Stimulated activated CD4-positive, alpha-beta T cell treated with anti-CD3 and anti-CD28 coated beads, Interleukin-1b, Interleukin-23, amount 100 ng/mL, for 48 hours (primary cell): ENCODE measurements around the gene RAET1E.
A peak's percentile ranks its signal among the peaks of the same experiment; 100 is the strongest.
"Not testable (repeated sequence)": the region's sequence is repeated elsewhere in the genome, so short reads cannot be mapped to it uniquely, and the experiment has no call there.

Experiments used
- DNase-seq: peaks from one replicate; pipeline ENCODE4 v3.0.0-alpha.2; 2020

RAET1E gene

GRCh38 chr6:149897855-149898744 is at the start of gene RAET1E:
RAET1E (minus strand) TSS chr6:149898113; CDS start chr6:149890901, 7,212 bp downstream.
- no peak for DNase-seq

DNA sequence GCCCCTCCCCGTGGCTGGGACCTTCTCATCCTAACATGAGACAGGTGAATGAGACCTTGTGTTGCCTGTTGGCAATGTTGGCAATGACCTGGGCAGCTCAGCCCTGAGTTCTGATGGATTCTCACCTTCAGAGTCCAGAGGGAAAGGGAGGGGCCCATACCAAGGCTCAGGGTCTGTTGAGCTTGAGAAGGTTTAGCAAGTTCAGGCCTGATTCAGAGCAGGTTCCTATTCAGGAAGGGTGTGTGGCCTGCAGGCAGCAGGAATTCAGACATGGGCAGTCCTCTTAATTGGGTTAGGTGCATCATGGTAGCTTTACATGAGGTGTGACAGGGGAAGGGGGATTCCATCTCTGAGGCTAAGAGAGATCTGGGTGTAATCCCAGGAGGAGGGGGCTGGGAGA is 49.6 kb upstream of the RAET1E start:
- not testable (repeated sequence) for DNase-seq

GRCh38 chr6:149946631-149947030 is 48.7 kb upstream of the RAET1E start:
- DNase-seq: not testable (repeated sequence)

DNA sequence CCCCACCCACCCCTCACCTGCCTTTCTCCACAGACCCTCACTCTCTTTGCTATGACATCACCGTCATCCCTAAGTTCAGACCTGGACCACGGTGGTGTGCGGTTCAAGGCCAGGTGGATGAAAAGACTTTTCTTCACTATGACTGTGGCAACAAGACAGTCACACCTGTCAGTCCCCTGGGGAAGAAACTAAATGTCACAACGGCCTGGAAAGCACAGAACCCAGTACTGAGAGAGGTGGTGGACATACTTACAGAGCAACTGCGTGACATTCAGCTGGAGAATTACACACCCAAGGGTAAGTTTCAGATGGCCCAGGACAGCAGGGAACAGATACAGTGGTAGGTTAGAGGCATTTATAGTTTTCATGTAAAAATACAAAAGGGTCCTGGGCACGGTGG is 47.4 kb upstream of the RAET1E start:
- DNase-seq: not testable (repeated sequence)

DNA sequence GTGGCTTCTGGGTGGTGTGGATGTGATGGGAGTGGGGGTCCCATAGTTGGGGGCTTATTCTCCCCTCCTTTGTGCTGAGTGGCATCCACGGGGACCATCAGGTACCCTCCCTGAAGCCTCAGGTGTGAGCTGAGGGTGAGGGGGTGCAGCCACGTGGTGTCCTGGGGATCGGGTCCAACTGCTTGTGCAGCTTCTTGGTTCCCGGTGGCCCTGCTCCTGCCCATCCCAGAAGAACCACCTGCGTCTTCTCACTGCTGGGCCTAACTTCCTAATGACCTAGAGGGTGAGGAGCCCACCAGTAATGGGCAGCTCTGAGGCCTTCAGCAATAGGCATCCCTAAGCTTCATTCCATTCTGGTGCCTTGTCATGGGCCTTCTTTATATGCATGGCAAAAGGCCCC is 45.4 kb upstream of the RAET1E start:
- not testable (repeated sequence) for DNase-seq

DNA sequence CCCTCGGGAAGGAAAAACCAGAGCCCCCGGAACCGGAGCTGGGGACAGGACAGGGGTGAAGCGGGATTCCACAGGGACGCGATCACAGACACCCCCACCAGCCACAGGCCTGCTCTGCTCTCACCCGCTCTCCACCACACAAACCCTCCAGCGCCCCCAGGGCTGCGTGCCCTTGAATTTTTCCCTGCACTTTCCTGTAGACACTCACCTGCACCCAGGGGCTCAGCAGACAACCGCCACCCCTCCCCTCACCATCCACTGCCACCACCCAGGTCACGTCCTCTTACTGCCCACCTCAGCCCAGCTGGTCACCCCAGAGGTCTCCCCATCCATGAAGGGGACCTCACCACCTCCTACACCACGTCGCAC is 44.5 kb upstream of the RAET1E start:
- DNase-seq: no peak

GRCh38 chr6:149941583-149942460 is 43.9 kb upstream of the RAET1E start, which contains the start of gene ULBP2:
ULBP2 (plus strand) TSS chr6:149942014; CDS start chr6:149942073, 59 bp downstream.
- peak; percentile 88 for DNase-seq

DNA sequence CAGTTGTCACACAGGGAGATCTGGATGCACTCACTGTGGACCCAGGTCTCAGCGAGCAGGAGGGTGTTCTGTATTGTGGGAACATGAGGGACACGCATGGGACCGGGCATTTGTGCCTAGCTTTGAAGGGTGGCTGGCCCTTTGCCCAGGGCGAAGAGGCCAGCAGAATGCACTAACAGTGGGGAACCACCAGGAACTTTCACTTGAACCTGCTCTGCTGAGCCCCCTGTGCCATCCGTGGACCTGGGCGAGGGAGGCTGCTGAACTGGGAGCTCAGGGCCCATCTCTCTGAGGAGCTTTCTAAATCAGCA is 42.7 kb upstream of the RAET1E start:
- no peak for DNase-seq

DNA sequence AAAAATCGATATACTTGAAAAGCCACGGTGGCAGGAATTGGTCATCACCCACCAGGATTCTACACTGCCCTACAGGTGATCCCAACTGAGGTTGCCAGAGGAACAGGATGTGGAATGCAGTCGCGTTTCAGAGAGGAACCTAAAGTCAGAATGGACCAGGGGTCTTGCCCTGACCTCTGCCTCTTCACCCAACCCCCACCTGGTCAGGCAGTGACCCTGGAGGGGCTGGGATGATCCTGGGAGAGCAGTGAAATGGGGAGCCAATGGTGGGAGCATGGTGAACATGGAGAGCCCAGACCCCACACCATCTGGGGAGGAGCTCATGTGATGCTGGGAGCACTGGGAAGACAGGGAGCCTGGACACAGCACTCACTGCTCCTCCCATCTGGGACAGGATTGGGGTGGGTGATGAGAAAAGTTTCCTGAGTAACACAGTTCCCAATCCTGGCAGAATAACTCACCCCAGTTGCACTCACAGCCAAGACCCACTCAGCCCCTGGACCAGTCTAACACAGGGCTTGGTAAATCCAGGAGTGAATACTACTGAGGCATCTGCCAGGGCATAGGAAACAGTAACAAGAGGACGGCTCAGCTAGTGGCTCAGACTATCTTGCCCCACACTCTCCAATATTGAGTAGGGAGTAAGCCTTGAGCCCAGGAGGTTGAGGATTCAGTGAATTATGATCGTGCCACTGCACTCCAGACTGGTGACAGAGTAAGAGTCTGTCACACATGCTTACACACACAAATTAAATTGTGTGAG is 42.2 kb upstream of the RAET1E start:
- DNase-seq: no peak

- DNase-seq: no peak
Observed at GRCh38 chr6:149939356-149939648, 41.4 kb upstream of the RAET1E start.

- DNase-seq: peak; percentile 23
Observed at GRCh38 chr6:149938571-149939355, 40.9 kb upstream of the RAET1E start.

DNA sequence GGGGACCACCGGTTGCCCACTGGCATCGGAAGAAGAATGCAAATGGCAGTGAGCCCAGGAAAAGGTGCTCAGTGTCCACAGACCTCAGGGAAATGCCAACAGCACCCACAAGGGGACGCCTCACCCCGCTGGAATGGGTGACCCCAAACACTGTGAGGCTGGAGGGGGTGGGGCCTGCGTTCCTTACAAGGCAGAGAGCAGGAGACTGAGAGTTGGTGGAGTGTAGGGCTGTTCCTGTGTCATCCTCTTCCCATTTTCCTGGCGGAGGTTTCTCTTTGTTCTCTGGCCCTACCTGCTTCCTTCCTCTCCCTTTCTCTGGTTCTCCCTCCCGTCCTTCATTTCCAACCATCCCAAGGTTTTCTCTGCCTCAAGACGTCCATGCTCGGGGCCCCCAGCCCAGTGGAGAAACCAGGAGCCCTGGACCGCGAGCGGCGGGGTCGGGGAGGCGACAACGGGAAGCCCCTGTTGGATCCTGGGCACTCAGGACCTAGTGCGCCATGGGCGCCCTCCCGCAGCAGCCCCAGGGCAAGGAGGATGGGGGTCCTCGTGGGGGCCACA is 40.2 kb upstream of the RAET1E start:
- DNase-seq: not testable (repeated sequence)

DNA sequence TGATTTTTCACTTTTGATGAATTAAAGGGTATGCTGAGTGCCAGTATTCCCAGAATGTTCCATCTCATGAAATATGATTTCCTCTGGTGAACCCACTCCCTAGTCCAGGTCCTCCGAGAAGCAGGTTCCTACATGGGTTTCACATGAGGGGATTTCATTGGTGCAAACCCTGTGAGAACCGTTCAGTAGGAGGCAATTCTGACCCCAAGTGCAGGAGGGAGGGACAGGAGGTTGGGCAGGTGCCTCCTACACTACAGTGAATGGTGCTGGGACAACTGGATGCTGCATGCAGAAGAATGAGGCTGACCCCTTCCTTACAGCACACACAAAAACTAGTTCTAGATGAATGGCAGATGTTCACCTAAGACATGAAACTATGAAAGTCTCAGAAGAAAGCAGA is 38.8 kb upstream of the RAET1E start:
- no peak for DNase-seq

DNA sequence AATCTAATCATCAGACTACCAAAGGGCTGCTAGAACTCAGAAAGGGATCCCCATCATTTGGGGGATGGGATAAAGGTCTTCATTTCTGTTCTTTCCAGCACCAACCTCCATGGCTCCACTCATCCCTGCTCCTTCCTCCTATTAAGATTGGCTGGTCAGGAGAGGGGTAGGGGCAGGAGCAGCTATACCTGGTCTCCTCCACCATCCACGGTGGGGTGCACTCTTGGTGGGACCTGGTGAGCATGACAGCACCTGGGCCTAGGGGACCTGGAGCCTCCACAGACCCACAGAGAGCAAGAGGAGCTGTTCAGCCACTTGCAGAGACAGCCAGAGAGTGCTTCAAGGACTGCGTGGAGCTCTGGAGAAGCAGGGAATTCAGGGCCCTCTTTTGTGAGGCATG is 37.8 kb upstream of the RAET1E start:
- DNase-seq: no peak

- DNase-seq: no peak
Observed at GRCh38 chr6:149935246-149935645, 37.3 kb upstream of the RAET1E start.

- peak; percentile 64 for DNase-seq
Observed at GRCh38 chr6:149934249-149935156, 36.6 kb upstream of the RAET1E start.

DNA sequence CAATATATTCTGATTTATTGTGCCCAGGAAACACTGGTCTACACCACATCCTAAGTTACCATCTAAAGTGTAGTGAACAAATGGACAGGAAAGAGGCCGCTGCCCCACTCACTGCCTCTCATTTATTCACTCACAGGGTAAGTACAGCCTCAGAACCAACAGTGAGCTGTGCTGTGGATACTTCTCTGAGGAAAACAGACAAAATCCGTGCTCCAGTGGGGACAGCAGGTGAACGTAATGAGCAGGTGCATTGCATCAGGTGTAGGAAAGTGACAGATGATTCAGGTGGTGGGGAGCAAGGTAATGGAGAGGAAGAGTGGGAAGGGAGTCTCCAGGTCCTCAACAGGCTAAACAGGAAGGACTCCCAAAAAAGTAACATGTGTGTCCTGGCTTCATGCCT is 35.5 kb upstream of the RAET1E start:
- no peak for DNase-seq

DNA sequence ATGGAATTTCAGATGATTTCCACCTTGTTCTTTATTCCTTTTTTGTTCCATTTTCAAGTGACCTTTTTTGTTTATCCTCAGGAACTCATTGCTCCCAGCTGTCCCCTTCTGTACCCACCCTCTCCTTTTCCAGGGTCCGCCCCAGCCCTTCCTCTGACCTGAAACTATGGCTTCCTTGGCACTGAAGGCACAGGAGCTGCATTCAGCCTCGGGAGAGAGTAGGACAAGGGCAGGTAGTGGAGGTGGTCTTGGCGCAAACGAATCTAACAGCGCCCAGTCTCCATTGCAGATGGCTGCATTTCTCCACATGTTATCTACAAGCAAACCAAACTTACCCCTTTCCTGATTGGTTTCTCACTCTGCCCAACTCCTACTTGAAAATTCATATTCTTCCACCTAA is 35.1 kb upstream of the RAET1E start:
- DNase-seq: no peak

DNA sequence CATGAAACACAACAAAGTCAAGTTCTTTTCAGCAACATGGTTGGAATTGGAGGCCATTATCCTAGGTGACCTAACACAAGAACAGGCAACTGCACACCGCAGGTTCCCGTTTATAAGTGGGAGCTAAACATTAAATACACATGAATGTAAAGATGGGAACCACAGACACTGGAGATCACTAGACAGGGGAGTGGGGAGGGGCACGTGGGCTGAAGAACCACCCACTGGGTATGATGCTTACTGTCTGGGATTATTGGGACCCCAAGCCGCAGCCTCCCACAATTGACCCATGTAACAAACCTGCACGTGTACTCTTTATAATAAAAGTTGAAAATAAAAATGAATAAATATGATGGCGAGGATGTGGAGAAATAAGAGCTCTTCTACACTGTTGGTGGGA is 33.6 kb upstream of the RAET1E start:
- no peak for DNase-seq

DNA sequence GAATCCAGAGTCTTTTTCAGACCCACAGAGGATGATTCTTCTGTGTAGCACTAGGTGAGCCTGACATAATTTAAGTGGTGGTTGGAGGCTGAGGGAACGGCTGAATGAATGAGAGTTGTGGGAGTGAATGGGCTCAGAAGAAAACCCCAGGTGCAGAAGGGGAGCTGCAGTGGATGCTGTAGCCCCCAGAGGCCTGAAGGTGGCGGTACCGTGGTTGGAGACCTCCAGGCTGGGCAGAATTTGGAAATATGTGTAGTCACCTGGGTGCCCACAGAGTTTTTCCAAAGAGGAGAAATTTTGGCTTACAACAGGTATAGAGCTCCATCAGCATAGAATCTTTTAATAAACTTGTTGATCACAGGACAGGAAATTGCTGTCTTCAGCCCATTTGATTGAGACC is 31.5 kb upstream of the RAET1E start:
- DNase-seq: no peak

DNA sequence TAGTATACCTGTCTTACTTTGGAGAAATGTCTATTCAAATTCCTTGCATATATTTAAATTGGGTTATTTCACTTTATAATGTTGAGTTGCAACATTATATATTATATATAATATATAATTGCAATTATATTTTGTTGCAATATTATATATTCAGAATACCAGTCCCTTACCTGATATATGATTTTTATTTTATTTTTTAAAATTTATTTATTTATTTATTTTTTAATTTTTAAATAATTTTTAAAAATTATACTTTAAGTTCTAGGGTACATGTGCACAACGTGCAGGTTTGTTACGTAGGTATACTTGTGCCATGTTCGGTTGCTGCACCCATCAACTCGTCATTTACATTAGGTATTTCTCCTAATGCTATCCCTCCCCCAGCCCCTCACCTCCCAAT is 29.1 kb upstream of the RAET1E start:
- DNase-seq: not testable (repeated sequence)
